ACC112 (cell line): ENCODE data around the gene CD44.
"Not testable (repeated sequence)": the region's sequence is repeated elsewhere in the genome, so short reads cannot be mapped to it uniquely, and the experiment has no call there.

Experiments used
- H2AFZ ChIP-seq: fragments of 200-600 bp; sonication (generic); one replicate; pipeline ENCODE4 v1.6.0; 2017; ENCODE audit warnings: antibody characterized with exemption, low read length; ENCODE audit not compliant: unreplicated experiment
- H3K27ac ChIP-seq: fragments of 200-600 bp; sonication (generic); 2 replicates; pipeline ENCODE4 v1.5.1; 2014; ENCODE audit warnings: low read depth, mild to moderate bottlenecking, antibody characterized with exemption, low read length, moderate library complexity
- H3K27me3 ChIP-seq: fragments of 200-600 bp; sonication (generic); 2 replicates; pipeline ENCODE4 v1.6.1; 2014; ENCODE audit warnings: mild to moderate bottlenecking, antibody characterized with exemption, low read length, moderate library complexity, mixed read lengths; ENCODE audit not compliant: insufficient read depth
- H3K36me3 ChIP-seq: fragments of 200-600 bp; sonication (generic); 2 replicates; pipeline ENCODE4 v1.6.1; 2016; ENCODE audit warnings: mild to moderate bottlenecking, antibody characterized with exemption, low read length, moderate library complexity, mixed read lengths; ENCODE audit not compliant: insufficient read depth
- H3K4me1 ChIP-seq: fragments of 200-600 bp; sonication (generic); one replicate; pipeline ENCODE4 v1.6.1; 2016; ENCODE audit warnings: low read length, mixed read lengths; ENCODE audit not compliant: insufficient read depth, unreplicated experiment, control insufficient read depth
- H3K4me3 ChIP-seq: fragments of 200-600 bp; sonication (generic); 2 replicates; pipeline ENCODE4 v1.5.1; 2014; ENCODE audit warnings: mild to moderate bottlenecking, low read depth, low read length
- H3K79me2 ChIP-seq: fragments of 200-600 bp; sonication (generic); one replicate; pipeline ENCODE4 v1.6.0; 2016; ENCODE audit warnings: low read length; ENCODE audit not compliant: control insufficient read depth, unreplicated experiment, insufficient read depth

CD44 gene

GRCh38 chr11:35138943-35139721 is at the start of gene CD44:
Gene CD44 (plus strand): TSS chr11:35139171. CDS start chr11:35139304, 133 bp downstream.
- peak within 1 kb of the TSS; percentile 86 for H3K27ac ChIP-seq
- H3K27me3 ChIP-seq = no peaks in the 10 kb centered on the region
- H3K4me3 ChIP-seq = peak within 1 kb of the TSS; percentile 83
- H2AFZ ChIP-seq = peak within 1 kb of the TSS; percentile 78
- H3K36me3 ChIP-seq = peaks cover 5% of the 10 kb centered on the region; the same call in 1 of the 2 replicates
- H3K4me1 ChIP-seq = peaks cover 46% of the 10 kb centered on the region
- H3K79me2 ChIP-seq = peaks cover 60% of the 10 kb centered on the region

- H2AFZ ChIP-seq = no peak overlapping the region
- H3K36me3 ChIP-seq = no peaks in the 10 kb centered on the region
- H3K27me3 ChIP-seq = no peaks in the 10 kb centered on the region
- H3K79me2 ChIP-seq = no peaks in the 10 kb centered on the region
- no peak overlapping the region for H3K27ac ChIP-seq
- H3K4me1 ChIP-seq = peaks cover 9% of the 10 kb centered on the region
- H3K4me3 ChIP-seq = no peak overlapping the region
Observed at GRCh38 chr11:35089666-35090065, 49.3 kb upstream of the CD44 start.

GRCh38 chr11:35090125-35090524 is 48.8 kb upstream of the CD44 start:
- H2AFZ ChIP-seq = no peak overlapping the region
- no peak overlapping the region for H3K4me3 ChIP-seq

GRCh38 chr11:35090991-35091390 is 48.0 kb upstream of the CD44 start:
- H3K27ac ChIP-seq, H3K27me3 ChIP-seq, H3K36me3 ChIP-seq, H2AFZ ChIP-seq, H3K4me1 ChIP-seq, H3K4me3 ChIP-seq, H3K79me2 ChIP-seq: not testable (repeated sequence)

More at GRCh38 chr11:35090125-35090524, 48.8 kb upstream of the CD44 start:
- H3K27ac ChIP-seq = no peak overlapping the region
- no peaks in the 10 kb centered on the region for H3K27me3 ChIP-seq
- no peaks in the 10 kb centered on the region for H3K79me2 ChIP-seq
- H3K4me1 ChIP-seq = peaks cover 8% of the 10 kb centered on the region
- H3K36me3 ChIP-seq = no peaks in the 10 kb centered on the region

GRCh38 chr11:35096723-35097122 is 42.2 kb upstream of the CD44 start:
- Histone ChIP-seq H3K27me3 (no peaks in the 10 kb centered on the region), H3K79me2 (no peaks in the 10 kb centered on the region), H3K4me3 (no peak overlapping the region), H3K36me3 (no peaks in the 10 kb centered on the region), H2AFZ (no peak overlapping the region), H3K27ac (no peak overlapping the region), H3K4me1 (peaks cover 29% of the 10 kb centered on the region)

GRCh38 chr11:35097814-35098455 is 41.0 kb upstream of the CD44 start:
- H3K27me3 ChIP-seq = no peaks in the 10 kb centered on the region
- no peaks in the 10 kb centered on the region for H3K36me3 ChIP-seq
- H3K79me2 ChIP-seq = no peaks in the 10 kb centered on the region
- H3K27ac ChIP-seq = peak overlapping the region; percentile 97; the same call in 1 of the 2 replicates
- H3K4me3 ChIP-seq = no peak overlapping the region
- H2AFZ ChIP-seq = peak overlapping the region; percentile 82
- peaks cover 29% of the 10 kb centered on the region for H3K4me1 ChIP-seq

GRCh38 chr11:35098855-35099254 is 40.1 kb upstream of the CD44 start:
- Histone ChIP-seq H2AFZ (no peak overlapping the region), H3K79me2 (no peaks in the 10 kb centered on the region), H3K4me3 (no peak overlapping the region), H3K27me3 (no peaks in the 10 kb centered on the region), H3K4me1 (peaks cover 29% of the 10 kb centered on the region), H3K36me3 (no peaks in the 10 kb centered on the region), H3K27ac (peak overlapping the region; percentile 97)

- peak overlapping the region; percentile 97 for H3K27ac ChIP-seq
- H3K27me3 ChIP-seq = no peaks in the 10 kb centered on the region
- no peaks in the 10 kb centered on the region for H3K36me3 ChIP-seq
- peak overlapping the region; percentile 35; the same call in 1 of the 2 replicates for H3K4me3 ChIP-seq
- H2AFZ ChIP-seq = no peak overlapping the region
- peaks cover 29% of the 10 kb centered on the region for H3K4me1 ChIP-seq
- H3K79me2 ChIP-seq = no peaks in the 10 kb centered on the region
Observed at GRCh38 chr11:35099278-35100012, 39.5 kb upstream of the CD44 start.

GRCh38 chr11:35100013-35100383 is 39.0 kb upstream of the CD44 start:
- Histone ChIP-seq H2AFZ (no peak overlapping the region), H3K36me3 (no peaks in the 10 kb centered on the region), H3K27me3 (no peaks in the 10 kb centered on the region), H3K27ac (peak overlapping the region; percentile 97), H3K79me2 (no peaks in the 10 kb centered on the region), H3K4me1 (peaks cover 29% of the 10 kb centered on the region), H3K4me3 (peak overlapping the region; percentile 35; the same call in 1 of the 2 replicates)

- Histone ChIP-seq H2AFZ (no peak overlapping the region), H3K36me3 (no peaks in the 10 kb centered on the region), H3K79me2 (no peaks in the 10 kb centered on the region)
Observed at GRCh38 chr11:35101223-35101622, 37.7 kb upstream of the CD44 start.

More at GRCh38 chr11:35101223-35101622, 37.7 kb upstream of the CD44 start:
- H3K27me3 ChIP-seq = no peaks in the 10 kb centered on the region
- no peak overlapping the region for H3K27ac ChIP-seq
- H3K4me1 ChIP-seq = peaks cover 29% of the 10 kb centered on the region
- no peak overlapping the region for H3K4me3 ChIP-seq
